GM23338 (cell line): Measurements from ENCODE around the gene NR1I2. TPM values are rescaled to one million over a fixed set of nuclear protein-coding genes. Genes with fewer than 3 reads are reported as not detected.

Source experiments
- ATAC-seq: fragments of 200-7000 bp; cut with Tn5 transposase; 3 replicates; pipeline ENCODE4 v1.9.1; 2020
- DNase-seq: peaks from one replicate; pipeline ENCODE4 v3.0.0-alpha.2; 2015; ENCODE audit warnings: low spot score
- H2AFZ ChIP-seq: fragments of 200-600 bp; sonication (generic); 2 replicates; pipeline ENCODE4 v1.8.0; 2016; ENCODE audit warnings: antibody characterized with exemption, mild to moderate bottlenecking, moderate library complexity
- H3F3A ChIP-seq: fragments of 200-600 bp; sonication (generic); replicated peaks from 2 replicates; pipeline ENCODE4 v1.8.0; 2017; ENCODE audit warnings: antibody characterized with exemption, mixed run types, low read depth
- H3K27ac ChIP-seq: fragments of 200-600 bp; sonication (generic); 2 replicates; pipeline ENCODE4 v1.6.1; 2016; ENCODE audit warnings: low read depth
- H3K27me3 ChIP-seq: fragments of 200-600 bp; sonication (generic); 2 replicates; pipeline ENCODE4 v1.8.0; 2016; ENCODE audit warnings: mild to moderate bottlenecking, mixed run types, moderate library complexity; ENCODE audit not compliant: insufficient read depth
- H3K36me3 ChIP-seq: fragments of 200-600 bp; sonication (generic); 2 replicates; pipeline ENCODE4 v1.8.0; 2016; ENCODE audit warnings: mild to moderate bottlenecking; ENCODE audit not compliant: insufficient read depth
- H3K4me1 ChIP-seq: fragments of 200-600 bp; sonication (generic); 2 replicates; pipeline ENCODE4 v1.8.0; 2016; ENCODE audit warnings: mild to moderate bottlenecking, moderate library complexity; ENCODE audit not compliant: insufficient read depth
- H3K4me2 ChIP-seq: fragments of 200-600 bp; sonication (generic); 2 replicates; pipeline ENCODE4 v1.7.1; 2017; ENCODE audit warnings: mixed run types
- H3K4me3 ChIP-seq: fragments of 200-600 bp; sonication (generic); 2 replicates; pipeline ENCODE4 v1.6.1; 2016; ENCODE audit warnings: mixed run types
- H3K79me2 ChIP-seq: fragments of 200-600 bp; sonication (generic); replicated peaks from 2 replicates; pipeline ENCODE4 v1.8.0; 2017; ENCODE audit warnings: mild to moderate bottlenecking; ENCODE audit not compliant: insufficient read depth
- H3K9me2 ChIP-seq: fragments of 200-600 bp; sonication (generic); 2 replicates; pipeline ENCODE4 v1.8.0; 2017; ENCODE audit not compliant: insufficient read depth
- H4K20me1 ChIP-seq: fragments of 200-600 bp; sonication (generic); replicated peaks from 2 replicates; pipeline ENCODE4 v1.8.0; 2017; ENCODE audit warnings: mild to moderate bottlenecking; ENCODE audit not compliant: insufficient read depth
- H3K27ac Mint-ChIP-seq: 2 replicates; pipeline ENCODE4 v1.8.0; 2020; ENCODE audit warnings: inconsistent platforms, mild to moderate bottlenecking, moderate library complexity, mixed read lengths
- H3K27me3 Mint-ChIP-seq: 3 replicates; pipeline ENCODE4 v1.8.0; 2022; ENCODE audit warnings: low read depth, mild to moderate bottlenecking, moderate library complexity, mixed read lengths, inconsistent platforms; ENCODE audit not compliant: insufficient read depth, poor library complexity
- H3K36me3 Mint-ChIP-seq: 3 replicates; pipeline ENCODE4 v1.8.0; 2021; ENCODE audit warnings: low read depth, mild to moderate bottlenecking, inconsistent platforms, moderate library complexity, mixed read lengths
- H3K4me1 Mint-ChIP-seq: 3 replicates; pipeline ENCODE4 v1.8.0; 2020; ENCODE audit warnings: mild to moderate bottlenecking, inconsistent platforms, mixed read lengths
- H3K4me3 Mint-ChIP-seq: 3 replicates; pipeline ENCODE4 v1.8.0; 2021; ENCODE audit warnings: moderate library complexity, mild to moderate bottlenecking, inconsistent platforms, mixed read lengths
- H3K9me3 Mint-ChIP-seq: 3 replicates; pipeline ENCODE4 v1.8.0; 2020; ENCODE audit warnings: moderate library complexity, mild to moderate bottlenecking, inconsistent platforms, mixed read lengths
- CREB1 ChIP-seq: fragments of 250-450 bp; sonication (Bioruptor Pico); IDR thresholded peaks from 2 replicates; pipeline ENCODE4 v1.5.0; 2020; ENCODE audit warnings: low read depth, mild to moderate bottlenecking, moderate library complexity
- EZH2 ChIP-seq: fragments of 200-600 bp; sonication (generic); IDR thresholded peaks from one replicate; pipeline ENCODE4 v1.8.0; 2017; ENCODE audit warnings: antibody characterized with exemption, mild to moderate bottlenecking, low read depth; ENCODE audit not compliant: unreplicated experiment
- JUNB ChIP-seq: IDR thresholded peaks from one replicate; pipeline ENCODE4 v1.6.1; 2016; ENCODE audit warnings: antibody characterized with exemption; ENCODE audit not compliant: unreplicated experiment
- NANOG ChIP-seq: IDR thresholded peaks from 2 replicates; pipeline ENCODE4 v1.6.1; 2016; ENCODE audit warnings: antibody characterized with exemption, borderline replicate concordance
- POLR2AphosphoS5 ChIP-seq: IDR thresholded peaks from 2 replicates; pipeline ENCODE4 v1.6.1; 2016; ENCODE audit warnings: antibody characterized with exemption, low read depth
- STAT1 ChIP-seq: IDR thresholded peaks from one replicate; pipeline ENCODE4 v1.6.1; 2016; ENCODE audit warnings: antibody characterized with exemption; ENCODE audit not compliant: unreplicated experiment
- ZNF114 ChIP-seq: fragments of 250-450 bp; sonication (Bioruptor Pico); IDR thresholded peaks from 2 replicates; pipeline ENCODE4 v1.5.0; 2020; ENCODE audit warnings: mild to moderate bottlenecking, moderate library complexity
- ZNF331 ChIP-seq: fragments of 250-450 bp; sonication (Bioruptor Pico); IDR thresholded peaks from 2 replicates; pipeline ENCODE4 v1.5.0; 2020; ENCODE audit warnings: low read depth, mild to moderate bottlenecking, moderate library complexity
- polyA plus RNA-seq: library from polyadenylated mRNA; unstranded; fragments of >200 nt; fragmentation: Nextera tagmentation; extraction: Ambion mirVana; gene quantifications from 2 replicates; pipeline ENCODE4 v1.2.1, GENCODE V29; 2016
- total RNA-seq: library from RNA; depleted of rRNA; stranded (reverse); fragments of >200 nt; shearing (Covaris generic); gene quantifications from 2 replicates; pipeline ENCODE4 v1.2.3, GENCODE V29; 2014
- TF ChIP-seq, protein P1 (sequence below): IDR thresholded peaks from one replicate; pipeline ENCODE4 v1.6.1; 2018; ENCODE audit warnings: antibody characterized with exemption; ENCODE audit not compliant: unreplicated experiment
- TF ChIP-seq, protein P2 (sequence below): IDR thresholded peaks from 2 replicates; pipeline ENCODE4 v1.6.1; 2016; ENCODE audit warnings: antibody characterized with exemption
- TF ChIP-seq, protein P3 (sequence below), 2 experiments: fragments of 200-600 bp in 1 of 2; sonication (generic) in 1 of 2; conservative IDR thresholded peaks; 2 replicates each; pipeline versions ENCODE4 v1.5.1 to v1.6.1; 2016 to 2017; ENCODE audit warnings: antibody characterized with exemption in 2 of 2, low read depth in 2 of 2, mild to moderate bottlenecking in 2 of 2, moderate library complexity in 1 of 2

The NR1I2 gene
- total and polyA plus RNA-seq, 2 experiments from 2014 or later = 0.89 to 4.4 TPM

DNA sequence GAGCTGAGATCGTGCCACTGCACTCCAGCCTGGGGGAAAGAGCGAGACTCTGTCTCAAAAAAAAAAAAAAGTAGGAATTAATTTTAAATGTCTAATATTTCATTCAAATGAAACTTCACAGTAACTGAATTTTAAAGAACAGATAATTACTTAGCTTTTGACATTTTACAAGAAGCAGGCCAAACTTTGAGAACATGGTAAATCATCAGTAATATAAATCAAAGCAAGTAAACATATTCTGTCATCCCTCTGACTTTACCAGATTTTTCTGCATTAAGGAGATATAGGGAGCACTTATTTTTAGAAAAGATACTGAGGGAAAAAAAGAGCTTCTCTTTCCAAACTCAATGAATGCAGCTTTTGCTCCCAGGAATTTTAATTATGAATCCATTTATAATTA is 37.0 kb downstream of the NR1I2 start (continued):
- TF ChIP-seq, protein P1, sequence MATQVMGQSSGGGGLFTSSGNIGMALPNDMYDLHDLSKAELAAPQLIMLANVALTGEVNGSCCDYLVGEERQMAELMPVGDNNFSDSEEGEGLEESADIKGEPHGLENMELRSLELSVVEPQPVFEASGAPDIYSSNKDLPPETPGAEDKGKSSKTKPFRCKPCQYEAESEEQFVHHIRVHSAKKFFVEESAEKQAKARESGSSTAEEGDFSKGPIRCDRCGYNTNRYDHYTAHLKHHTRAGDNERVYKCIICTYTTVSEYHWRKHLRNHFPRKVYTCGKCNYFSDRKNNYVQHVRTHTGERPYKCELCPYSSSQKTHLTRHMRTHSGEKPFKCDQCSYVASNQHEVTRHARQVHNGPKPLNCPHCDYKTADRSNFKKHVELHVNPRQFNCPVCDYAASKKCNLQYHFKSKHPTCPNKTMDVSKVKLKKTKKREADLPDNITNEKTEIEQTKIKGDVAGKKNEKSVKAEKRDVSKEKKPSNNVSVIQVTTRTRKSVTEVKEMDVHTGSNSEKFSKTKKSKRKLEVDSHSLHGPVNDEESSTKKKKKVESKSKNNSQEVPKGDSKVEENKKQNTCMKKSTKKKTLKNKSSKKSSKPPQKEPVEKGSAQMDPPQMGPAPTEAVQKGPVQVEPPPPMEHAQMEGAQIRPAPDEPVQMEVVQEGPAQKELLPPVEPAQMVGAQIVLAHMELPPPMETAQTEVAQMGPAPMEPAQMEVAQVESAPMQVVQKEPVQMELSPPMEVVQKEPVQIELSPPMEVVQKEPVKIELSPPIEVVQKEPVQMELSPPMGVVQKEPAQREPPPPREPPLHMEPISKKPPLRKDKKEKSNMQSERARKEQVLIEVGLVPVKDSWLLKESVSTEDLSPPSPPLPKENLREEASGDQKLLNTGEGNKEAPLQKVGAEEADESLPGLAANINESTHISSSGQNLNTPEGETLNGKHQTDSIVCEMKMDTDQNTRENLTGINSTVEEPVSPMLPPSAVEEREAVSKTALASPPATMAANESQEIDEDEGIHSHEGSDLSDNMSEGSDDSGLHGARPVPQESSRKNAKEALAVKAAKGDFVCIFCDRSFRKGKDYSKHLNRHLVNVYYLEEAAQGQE = no peak
- TF ChIP-seq CREB1 (CRISPR knock-in tag) = no peak

DNA sequence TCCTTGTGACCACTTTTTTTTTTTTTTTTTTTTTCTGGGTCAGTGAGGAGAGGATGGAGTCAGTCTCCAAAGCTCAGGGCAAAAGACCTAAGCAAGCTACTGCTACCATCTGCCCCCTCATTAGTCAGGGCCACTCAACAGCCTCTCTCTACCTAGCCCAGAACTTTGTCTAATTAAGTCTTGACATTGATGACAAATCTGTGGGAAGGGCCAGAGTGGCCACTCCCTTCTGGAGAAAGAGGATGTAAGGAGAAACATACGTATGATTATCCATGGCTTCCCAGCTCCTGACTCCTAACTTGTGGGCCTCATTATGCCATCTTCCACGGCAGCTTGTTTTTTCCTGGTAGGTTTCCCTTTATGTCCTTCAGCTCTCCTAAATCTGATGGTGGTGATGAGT is 37.9 kb downstream of the NR1I2 start:
- no peak overlapping the region for H2AFZ ChIP-seq
- no peaks in the 10 kb centered on the region for H3K9me2 ChIP-seq
- no peaks in the 10 kb centered on the region for H4K20me1 ChIP-seq
- DNase-seq = no peak
- H3F3A ChIP-seq = no peaks in the 10 kb centered on the region
- H3K36me3 Mint-ChIP-seq = no peaks in the 10 kb centered on the region
- peaks cover 4% of the 10 kb centered on the region for H3K27me3 Mint-ChIP-seq
- peaks cover 17% of the 10 kb centered on the region for H3K4me1 ChIP-seq
- no peak overlapping the region for H3K4me3 Mint-ChIP-seq
- H3K27ac ChIP-seq = no peak overlapping the region
- H3K27ac Mint-ChIP-seq = no peak overlapping the region
- ATAC-seq = no peak
- no peaks in the 10 kb centered on the region for H3K79me2 ChIP-seq
- peaks cover 24% of the 10 kb centered on the region for H3K4me1 Mint-ChIP-seq
- H3K27me3 ChIP-seq = no peaks in the 10 kb centered on the region
- no peaks in the 10 kb centered on the region for H3K9me3 Mint-ChIP-seq
- H3K36me3 ChIP-seq = no peaks in the 10 kb centered on the region
- no peak overlapping the region for H3K4me3 ChIP-seq
- H3K4me2 ChIP-seq = no peak overlapping the region
- TF ChIP-seq POLR2AphosphoS5 = no peak
- no peak for TF ChIP-seq STAT1
- TF ChIP-seq NANOG = no peak
- TF ChIP-seq, protein P2, sequence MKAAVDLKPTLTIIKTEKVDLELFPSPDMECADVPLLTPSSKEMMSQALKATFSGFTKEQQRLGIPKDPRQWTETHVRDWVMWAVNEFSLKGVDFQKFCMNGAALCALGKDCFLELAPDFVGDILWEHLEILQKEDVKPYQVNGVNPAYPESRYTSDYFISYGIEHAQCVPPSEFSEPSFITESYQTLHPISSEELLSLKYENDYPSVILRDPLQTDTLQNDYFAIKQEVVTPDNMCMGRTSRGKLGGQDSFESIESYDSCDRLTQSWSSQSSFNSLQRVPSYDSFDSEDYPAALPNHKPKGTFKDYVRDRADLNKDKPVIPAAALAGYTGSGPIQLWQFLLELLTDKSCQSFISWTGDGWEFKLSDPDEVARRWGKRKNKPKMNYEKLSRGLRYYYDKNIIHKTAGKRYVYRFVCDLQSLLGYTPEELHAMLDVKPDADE = no peak
- TF ChIP-seq EZH2 = no peak
- TF ChIP-seq, protein P3, sequence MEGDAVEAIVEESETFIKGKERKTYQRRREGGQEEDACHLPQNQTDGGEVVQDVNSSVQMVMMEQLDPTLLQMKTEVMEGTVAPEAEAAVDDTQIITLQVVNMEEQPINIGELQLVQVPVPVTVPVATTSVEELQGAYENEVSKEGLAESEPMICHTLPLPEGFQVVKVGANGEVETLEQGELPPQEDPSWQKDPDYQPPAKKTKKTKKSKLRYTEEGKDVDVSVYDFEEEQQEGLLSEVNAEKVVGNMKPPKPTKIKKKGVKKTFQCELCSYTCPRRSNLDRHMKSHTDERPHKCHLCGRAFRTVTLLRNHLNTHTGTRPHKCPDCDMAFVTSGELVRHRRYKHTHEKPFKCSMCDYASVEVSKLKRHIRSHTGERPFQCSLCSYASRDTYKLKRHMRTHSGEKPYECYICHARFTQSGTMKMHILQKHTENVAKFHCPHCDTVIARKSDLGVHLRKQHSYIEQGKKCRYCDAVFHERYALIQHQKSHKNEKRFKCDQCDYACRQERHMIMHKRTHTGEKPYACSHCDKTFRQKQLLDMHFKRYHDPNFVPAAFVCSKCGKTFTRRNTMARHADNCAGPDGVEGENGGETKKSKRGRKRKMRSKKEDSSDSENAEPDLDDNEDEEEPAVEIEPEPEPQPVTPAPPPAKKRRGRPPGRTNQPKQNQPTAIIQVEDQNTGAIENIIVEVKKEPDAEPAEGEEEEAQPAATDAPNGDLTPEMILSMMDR (conservative IDR thresholded peaks at IDR 0.05; ENCODE audit: low read depth in 2 of 2) = no peak
- no peak for TF ChIP-seq JUNB
- TF ChIP-seq ZNF331 (CRISPR knock-in tag) = no peak
- TF ChIP-seq CREB1 (CRISPR knock-in tag) = no peak
- TF ChIP-seq, protein P1 = no peak
- no peak for TF ChIP-seq ZNF114 (CRISPR knock-in tag)
